DND-41 (cell line): ENCODE data around the gene KIF4A.

Experiments
- ATAC-seq: fragments of 200-7000 bp; cut with Tn5 transposase; 3 replicates; pipeline ENCODE4 v1.9.1; 2021; ENCODE audit warnings: low read depth; ENCODE audit not compliant: insufficient read depth
- DNase-seq: peaks from one replicate; pipeline ENCODE4 v3.0.0-alpha.2; 2020
- H2AFZ ChIP-seq: 2 replicates; pipeline ENCODE4 v1.6.0; 2012; ENCODE audit warnings: low read depth, low read length
- H3K27ac ChIP-seq: 2 replicates; pipeline ENCODE4 v1.5.1; 2012; ENCODE audit warnings: low read length, inconsistent platforms
- H3K27me3 ChIP-seq: fragments of 200-600 bp; sonication (generic); 2 replicates; pipeline ENCODE4 v1.6.0; 2012; ENCODE audit warnings: low read length, mild to moderate bottlenecking, inconsistent platforms; ENCODE audit not compliant: insufficient read depth, poor library complexity
- H3K36me3 ChIP-seq: 2 replicates; pipeline ENCODE4 v1.5.1; 2012; ENCODE audit warnings: low read length, inconsistent platforms; ENCODE audit not compliant: insufficient read depth
- H3K4me1 ChIP-seq: 2 replicates; pipeline ENCODE4 v1.5.1; 2012; ENCODE audit warnings: mild to moderate bottlenecking, low read length; ENCODE audit not compliant: insufficient read depth
- H3K4me2 ChIP-seq: 2 replicates; pipeline ENCODE4 v1.6.0; 2012; ENCODE audit warnings: mild to moderate bottlenecking, moderate library complexity, low read length, inconsistent platforms; ENCODE audit not compliant: insufficient read depth
- H3K4me3 ChIP-seq, 2 experiments: fragments of 200-600 bp in 1 of 2; shearing (Covaris generic) in 1 of 2; 2 replicates each; pipeline ENCODE4 v1.5.1; 2012 to 2016; ENCODE audit warnings: inconsistent platforms in 2 of 2, low read length in 2 of 2, mild to moderate bottlenecking in 2 of 2, low read depth in 1 of 2, moderate library complexity in 1 of 2
- H3K79me2 ChIP-seq: 2 replicates; pipeline ENCODE4 v1.6.0; 2012; ENCODE audit warnings: low read length, inconsistent platforms; ENCODE audit not compliant: insufficient read depth
- H3K9ac ChIP-seq: 2 replicates; pipeline ENCODE4 v1.6.0; 2012; ENCODE audit warnings: low read depth, mild to moderate bottlenecking, inconsistent platforms, low read length, moderate library complexity
- H3K9me3 ChIP-seq: 2 replicates; pipeline ENCODE4 v1.5.1; 2012; ENCODE audit warnings: low read length, moderate library complexity, mild to moderate bottlenecking, inconsistent platforms; ENCODE audit not compliant: insufficient read depth, severe bottlenecking
- H4K20me1 ChIP-seq: 2 replicates; pipeline ENCODE4 v1.6.0; 2012; ENCODE audit warnings: low read length; ENCODE audit not compliant: insufficient read depth
- EZH2 ChIP-seq: IDR thresholded peaks from 3 replicates; pipeline ENCODE4 v1.6.1; 2012; ENCODE audit warnings: borderline replicate concordance, low read depth, mild to moderate bottlenecking, moderate library complexity, low read length, inconsistent platforms; ENCODE audit not compliant: severe bottlenecking
- TF ChIP-seq, protein P1 (sequence below): IDR thresholded peaks from 2 replicates; pipeline ENCODE4 v1.5.1; 2012; ENCODE audit warnings: borderline replicate concordance, low read length, moderate library complexity, mild to moderate bottlenecking; ENCODE audit not compliant: poor library complexity, severe bottlenecking; ENCODE audit errors: extremely low read depth

The KIF4A gene

DNA sequence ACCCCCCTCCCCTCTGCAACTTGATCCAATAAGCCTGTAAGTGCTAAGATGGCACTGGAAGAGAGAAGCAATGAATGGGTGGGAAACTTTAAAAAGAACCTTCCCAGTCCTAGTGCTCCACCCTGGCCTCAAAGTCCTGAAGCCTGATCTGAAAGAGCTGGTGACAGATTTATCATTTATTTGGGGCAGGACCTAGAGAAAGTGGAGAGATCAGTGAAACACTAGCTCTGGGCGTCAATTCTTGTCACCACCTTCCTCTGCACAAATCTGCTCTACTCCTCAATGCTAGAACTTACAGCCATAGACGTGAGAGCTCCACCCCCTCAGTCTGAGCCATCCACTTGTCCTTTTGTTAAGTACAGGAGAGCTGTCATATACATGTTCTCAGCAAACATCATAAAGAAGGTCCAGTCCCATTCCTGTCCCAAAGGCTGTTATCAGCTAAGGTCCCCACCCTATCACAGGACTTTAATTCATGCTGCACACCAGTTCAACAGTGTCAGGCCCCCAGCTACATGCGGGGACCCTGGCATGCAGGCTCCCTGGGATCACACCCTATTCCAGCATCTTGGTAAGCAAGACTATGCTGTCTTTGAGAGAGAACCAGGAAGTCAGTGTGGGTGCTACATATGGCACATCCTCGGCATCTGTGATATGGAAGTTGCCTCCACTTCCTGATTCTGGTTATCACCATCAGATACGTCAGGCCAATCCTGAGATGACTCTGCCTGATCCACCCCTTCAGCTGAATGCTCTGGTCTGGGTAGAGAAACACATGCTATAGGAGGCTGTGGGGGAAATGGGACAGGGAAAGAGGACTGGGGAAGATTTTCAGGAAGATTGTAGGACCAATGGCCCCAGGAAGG is 32.2 kb upstream of the KIF4A start:
- Histone ChIP-seq H4K20me1 (no peaks in the 10 kb centered on the region), H3K4me2 (no peak overlapping the region), H3K4me1 (no peaks in the 10 kb centered on the region), H2AFZ (no peak overlapping the region), H3K27ac (no peak overlapping the region), H3K27me3 (no peaks in the 10 kb centered on the region), H3K9me3 (no peaks in the 10 kb centered on the region), H3K4me3 (no peak overlapping the region), H3K36me3 (no peaks in the 10 kb centered on the region), H3K79me2 (no peaks in the 10 kb centered on the region), H3K9ac (no peak overlapping the region)
- TF ChIP-seq, protein P1, sequence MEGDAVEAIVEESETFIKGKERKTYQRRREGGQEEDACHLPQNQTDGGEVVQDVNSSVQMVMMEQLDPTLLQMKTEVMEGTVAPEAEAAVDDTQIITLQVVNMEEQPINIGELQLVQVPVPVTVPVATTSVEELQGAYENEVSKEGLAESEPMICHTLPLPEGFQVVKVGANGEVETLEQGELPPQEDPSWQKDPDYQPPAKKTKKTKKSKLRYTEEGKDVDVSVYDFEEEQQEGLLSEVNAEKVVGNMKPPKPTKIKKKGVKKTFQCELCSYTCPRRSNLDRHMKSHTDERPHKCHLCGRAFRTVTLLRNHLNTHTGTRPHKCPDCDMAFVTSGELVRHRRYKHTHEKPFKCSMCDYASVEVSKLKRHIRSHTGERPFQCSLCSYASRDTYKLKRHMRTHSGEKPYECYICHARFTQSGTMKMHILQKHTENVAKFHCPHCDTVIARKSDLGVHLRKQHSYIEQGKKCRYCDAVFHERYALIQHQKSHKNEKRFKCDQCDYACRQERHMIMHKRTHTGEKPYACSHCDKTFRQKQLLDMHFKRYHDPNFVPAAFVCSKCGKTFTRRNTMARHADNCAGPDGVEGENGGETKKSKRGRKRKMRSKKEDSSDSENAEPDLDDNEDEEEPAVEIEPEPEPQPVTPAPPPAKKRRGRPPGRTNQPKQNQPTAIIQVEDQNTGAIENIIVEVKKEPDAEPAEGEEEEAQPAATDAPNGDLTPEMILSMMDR = no peak
- no peak for TF ChIP-seq EZH2
- no peak for DNase-seq
- no peak for ATAC-seq

DNA sequence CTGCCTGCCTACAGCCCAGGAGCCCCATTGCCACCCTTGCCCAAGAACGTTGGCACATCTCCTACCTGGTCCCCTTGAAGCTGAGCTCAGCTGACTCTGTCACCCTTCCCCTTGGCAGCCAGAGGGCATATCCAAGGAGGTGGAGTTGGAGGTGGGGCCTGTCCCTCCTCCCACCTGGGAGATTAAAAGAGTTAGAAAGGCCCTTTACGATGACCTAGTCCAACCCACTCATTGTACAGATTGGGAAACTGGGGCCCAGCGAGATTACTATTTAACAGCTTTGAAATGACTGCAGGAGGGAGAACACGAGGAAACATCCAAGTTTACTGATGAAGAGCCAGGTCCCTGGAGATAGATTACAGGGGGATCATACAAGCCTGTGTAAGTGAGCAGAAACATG is 29.8 kb upstream of the KIF4A start, which contains the start of gene P2RY4:
P2RY4 (minus strand) TSS at position 101 of the 400 bp plus-strand sequence. CDS start 580 bp downstream, outside the sequence.
- H3K9me3 ChIP-seq = no peaks in the 10 kb centered on the region
- H3K4me1 ChIP-seq = no peaks in the 10 kb centered on the region
- H3K4me3 ChIP-seq = no peak within 1 kb of the TSS
- no peak within 1 kb of the TSS for H3K4me2 ChIP-seq
- no peak within 1 kb of the TSS for H3K9ac ChIP-seq
- no peaks in the 10 kb centered on the region for H3K79me2 ChIP-seq
- TF ChIP-seq, protein P1 = no peak
- TF ChIP-seq EZH2 = no peak
- H3K27ac ChIP-seq = no peak within 1 kb of the TSS
- no peaks in the 10 kb centered on the region for H3K27me3 ChIP-seq
- DNase-seq (no peak), ATAC-seq (no peak)
- no peak within 1 kb of the TSS for H2AFZ ChIP-seq
- H4K20me1 ChIP-seq = no peaks in the 10 kb centered on the region
- H3K36me3 ChIP-seq = no peaks in the 10 kb centered on the region

DNA sequence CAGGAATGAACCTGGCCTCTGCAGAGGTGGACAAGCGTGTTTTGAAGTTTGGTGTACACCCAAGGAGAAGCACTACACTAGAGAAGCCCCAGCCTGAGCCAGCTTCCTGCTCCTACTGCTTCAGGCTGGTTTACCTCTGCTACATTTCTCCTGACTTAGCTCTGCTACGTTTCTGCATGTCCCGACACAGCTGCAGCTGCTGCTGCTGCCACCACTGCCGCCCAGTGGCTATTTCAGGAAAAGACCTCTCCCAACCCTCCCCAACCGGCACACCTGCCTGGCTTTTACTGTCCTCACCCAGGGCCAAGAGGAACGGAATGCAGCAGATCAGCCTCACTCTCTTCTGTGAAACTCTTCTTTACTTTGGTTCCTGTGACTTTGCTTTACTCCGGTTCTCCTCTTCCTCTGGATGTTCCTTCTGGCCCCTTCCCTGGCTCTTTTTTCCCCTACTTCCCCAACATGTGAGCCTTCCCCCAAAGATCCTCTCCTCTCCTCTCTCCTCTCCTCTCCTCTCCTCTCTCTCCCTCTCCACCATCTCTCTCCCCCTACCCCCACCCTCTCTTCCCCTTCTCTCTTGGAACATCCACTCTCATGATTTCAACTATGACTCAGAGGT is 26.8 kb upstream of the KIF4A start:
- ATAC-seq (peak; percentile 50; the same call in 1 of the 3 replicates), DNase-seq (peak; percentile 14)
- Histone ChIP-seq H4K20me1 (no peaks in the 10 kb centered on the region), H3K9ac (no peak overlapping the region), H3K4me3 (no peak overlapping the region), H3K36me3 (no peaks in the 10 kb centered on the region), H2AFZ (no peak overlapping the region), H3K27ac (no peak overlapping the region), H3K4me1 (no peaks in the 10 kb centered on the region), H3K79me2 (no peaks in the 10 kb centered on the region), H3K27me3 (no peaks in the 10 kb centered on the region), H3K9me3 (no peaks in the 10 kb centered on the region), H3K4me2 (no peak overlapping the region)
- TF ChIP-seq, protein P1 = peak; percentile 38
- TF ChIP-seq EZH2 = no peak
